ENCODE measurements around the gene SETSIP.

Gene SETSIP

DNA sequence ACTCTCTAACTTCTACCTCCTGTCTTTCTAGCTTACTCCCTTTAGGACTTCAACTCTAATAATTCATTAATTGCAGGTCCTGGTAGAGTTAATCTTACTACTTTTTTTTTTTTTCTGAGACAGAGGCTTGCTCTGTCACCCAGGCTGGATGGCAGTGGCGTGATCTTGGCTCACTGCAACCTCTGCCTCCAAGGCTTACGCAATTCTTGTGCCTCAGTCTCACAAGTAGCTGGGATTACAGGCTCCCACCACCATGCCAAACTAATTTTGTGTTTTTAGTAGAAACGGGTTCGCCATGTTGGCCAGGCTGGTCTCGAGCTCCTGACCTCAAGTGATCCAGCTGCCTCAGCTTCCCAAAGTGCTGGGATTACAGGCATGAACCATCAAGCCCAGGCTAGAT lies 20.7 kb upstream of the SETSIP start:
- TF ChIP-seq CTCF (IDR thresholded peaks at IDR 0.05; ENCODE audit: insufficient read depth, low read depth, low read length, missing control alignments) = no peak
- DNase-seq (ENCODE audit: low read depth) = peak; percentile 16
- no peak overlapping the region for H3K4me3 ChIP-seq (ENCODE audit: low read length)

DNA sequence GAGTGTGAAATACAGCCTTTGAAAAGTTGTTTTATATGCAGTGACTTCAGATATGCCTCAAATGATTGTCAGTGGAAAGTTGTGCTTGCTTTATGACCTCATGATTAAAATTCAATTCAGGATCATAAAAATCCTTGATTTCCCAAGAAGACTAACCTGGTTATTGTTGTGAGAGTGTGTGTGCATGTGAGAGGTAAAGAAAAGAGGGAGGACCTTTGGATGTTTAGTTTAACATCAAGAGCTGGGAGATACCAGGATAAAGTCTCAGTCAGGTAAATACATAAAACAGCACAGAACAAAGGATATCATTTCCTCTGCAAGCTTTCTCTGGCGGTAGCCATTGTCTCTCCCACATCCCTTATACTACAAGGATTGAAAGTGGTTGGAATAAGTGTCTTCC lies 19.4 kb upstream of the SETSIP start:
- TF ChIP-seq CTCF (IDR thresholded peaks at IDR 0.05; ENCODE audit: insufficient read depth, low read depth, low read length, missing control alignments) = no peak
- no peak overlapping the region for H3K4me3 ChIP-seq (ENCODE audit: low read length)
- no peak for DNase-seq (ENCODE audit: low read depth)

GRCh38 chr1:92094090-92094489 lies 18.9 kb upstream of the SETSIP start:
- TF ChIP-seq CTCF (IDR thresholded peaks at IDR 0.05; ENCODE audit: insufficient read depth, low read depth, low read length, missing control alignments) = no peak
- no peak overlapping the region for H3K4me3 ChIP-seq (ENCODE audit: low read length)
- no peak for DNase-seq (ENCODE audit: low read depth)

- TF ChIP-seq CTCF (IDR thresholded peaks at IDR 0.05; ENCODE audit: insufficient read depth, low read depth, low read length, missing control alignments) = no peak
- H3K4me3 ChIP-seq (ENCODE audit: low read length) = no peak overlapping the region
- DNase-seq (ENCODE audit: low read depth) = no peak
Measured at GRCh38 chr1:92091625-92092024, 16.4 kb upstream of the SETSIP start.

DNA sequence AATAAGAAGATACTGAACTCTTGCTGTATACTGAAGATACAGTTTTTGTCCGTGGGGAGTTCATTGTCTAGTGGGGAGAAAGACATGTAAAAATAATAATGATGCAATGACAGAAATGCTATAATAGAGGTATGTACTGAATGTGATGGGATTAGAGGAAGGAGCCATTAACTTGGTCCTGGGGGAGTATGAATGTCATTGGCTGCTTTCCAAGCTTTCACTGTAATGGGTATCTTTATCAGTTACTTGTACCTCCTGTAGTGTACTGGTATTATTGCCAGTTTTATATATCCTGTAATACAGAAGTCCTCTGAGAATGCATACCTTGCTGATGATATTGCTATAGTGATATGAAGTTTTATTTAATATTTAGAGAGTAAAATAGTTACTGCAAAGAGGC lies 12.3 kb upstream of the SETSIP start:
- H3K4me3 ChIP-seq (ENCODE audit: low read length) = no peak overlapping the region
- no peak for TF ChIP-seq CTCF (IDR thresholded peaks at IDR 0.05; ENCODE audit: insufficient read depth, low read depth, low read length, missing control alignments)
- DNase-seq (ENCODE audit: low read depth) = no peak

DNA sequence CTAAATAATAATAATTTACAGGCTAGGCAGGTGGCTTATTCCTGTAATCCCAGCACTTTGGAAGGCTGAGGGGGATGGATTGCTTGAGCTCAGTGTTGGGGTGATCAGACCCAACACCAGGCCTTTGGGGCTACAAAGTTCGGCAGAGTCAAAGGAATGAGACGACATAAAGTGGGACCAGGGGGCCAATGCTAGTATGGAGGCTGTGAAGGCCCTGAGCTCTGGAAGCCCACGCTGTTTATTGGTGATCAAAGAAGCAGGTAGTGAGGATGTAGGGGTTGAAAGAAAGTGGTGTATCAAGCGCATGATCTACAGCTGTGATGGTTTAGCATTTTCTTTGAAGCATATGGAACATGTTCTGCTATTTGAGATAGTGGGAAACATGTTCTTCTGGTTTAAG lies 10.5 kb upstream of the SETSIP start:
- no peak overlapping the region for H3K4me3 ChIP-seq (ENCODE audit: low read length)

More for the DNA sequence above, 10.5 kb upstream of the SETSIP start:
- no peak for DNase-seq (ENCODE audit: low read depth)
- no peak for TF ChIP-seq CTCF (IDR thresholded peaks at IDR 0.05; ENCODE audit: insufficient read depth, low read depth, low read length, missing control alignments)

Measured in epithelial cell of esophagus (primary cell).